SK-N-SH treated with all-trans-retinoic acid at 6 μM for 48 hours (cell line): ENCODE data around the gene KPTN.

ENCODE experiments used
- ARNTL ChIP-seq: fragments of 450-650 bp; formaldehyde crosslinking; IDR thresholded peaks from 2 replicates; pipeline ENCODE4 v1.5.0; 2020; ENCODE audit warnings: low read depth, mild to moderate bottlenecking, moderate library complexity, borderline replicate concordance
- BACH2 ChIP-seq: fragments of 250-450 bp; sonication (Bioruptor Pico); IDR thresholded peaks from 2 replicates; pipeline ENCODE4 v1.9.0; 2021; ENCODE audit warnings: mild to moderate bottlenecking, borderline replicate concordance
- CREB5 ChIP-seq: fragments of 250-450 bp; sonication (Bioruptor Pico); IDR thresholded peaks from 2 replicates; pipeline ENCODE4 v1.5.1; 2020; ENCODE audit warnings: low read depth, mild to moderate bottlenecking, moderate library complexity
- CSDC2 ChIP-seq: fragments of 250-450 bp; sonication (Bioruptor Pico); IDR thresholded peaks from 2 replicates; pipeline ENCODE4 v1.5.0; 2020; ENCODE audit warnings: mild to moderate bottlenecking, moderate library complexity
- CSRNP3 ChIP-seq: fragments of 250-450 bp; sonication (Bioruptor Pico); IDR thresholded peaks from 2 replicates; pipeline ENCODE4 v1.5.1; 2021; ENCODE audit warnings: mild to moderate bottlenecking, moderate library complexity
- ESRRG ChIP-seq: fragments of 250-450 bp; sonication (Bioruptor Pico); IDR thresholded peaks from 2 replicates; pipeline ENCODE4 v1.6.1; 2021; ENCODE audit warnings: mild to moderate bottlenecking
- ISL1 ChIP-seq: fragments of 250-450 bp; sonication (Bioruptor Pico); IDR thresholded peaks from 2 replicates; pipeline ENCODE4 v2.1.2; 2022; ENCODE audit warnings: mild to moderate bottlenecking, moderate library complexity
- OSR1 ChIP-seq: fragments of 250-450 bp; sonication (Bioruptor Pico); IDR thresholded peaks from 2 replicates; pipeline ENCODE4 v1.8.0; 2022; ENCODE audit warnings: moderate library complexity, mild to moderate bottlenecking, inconsistent platforms
- PATZ1 ChIP-seq: fragments of 250-450 bp; sonication (Bioruptor Pico); IDR thresholded peaks from 2 replicates; pipeline ENCODE4 v1.8.0; 2020; ENCODE audit warnings: mild to moderate bottlenecking, moderate library complexity, borderline replicate concordance
- RARB ChIP-seq: fragments of 250-450 bp; sonication (Bioruptor Pico); IDR thresholded peaks from 2 replicates; pipeline ENCODE4 v1.8.0; 2021; ENCODE audit warnings: mild to moderate bottlenecking, moderate library complexity
- TCF4 ChIP-seq: fragments of 250-450 bp; sonication (Bioruptor Pico); IDR thresholded peaks from 2 replicates; pipeline ENCODE4 v1.8.0; 2021; ENCODE audit warnings: mild to moderate bottlenecking, moderate library complexity, borderline replicate concordance
- TSHZ2 ChIP-seq: fragments of 250-450 bp; sonication (Bioruptor Pico); IDR thresholded peaks from 2 replicates; pipeline ENCODE4 v1.5.0; 2020; ENCODE audit warnings: mild to moderate bottlenecking, moderate library complexity
- ZNF70 ChIP-seq: fragments of 450-650 bp; formaldehyde crosslinking; IDR thresholded peaks from 2 replicates; pipeline ENCODE4 v1.5.0; 2020; ENCODE audit warnings: mild to moderate bottlenecking, moderate library complexity

- TF ChIP-seq TSHZ2 (CRISPR knock-in tag), result no peak
- no peak for TF ChIP-seq OSR1 (CRISPR knock-in tag)
- TF ChIP-seq BACH2 (CRISPR knock-in tag), result no peak
- TF ChIP-seq ISL1 (CRISPR knock-in tag), result no peak
- no peak for TF ChIP-seq ZNF70 (CRISPR knock-in tag)
- no peak for TF ChIP-seq CSRNP3
- TF ChIP-seq RARB (CRISPR knock-in tag), result no peak
- TF ChIP-seq CREB5 (CRISPR knock-in tag), result no peak
- TF ChIP-seq PATZ1 (CRISPR knock-in tag), result no peak
- no peak for TF ChIP-seq ARNTL (CRISPR knock-in tag)
- TF ChIP-seq ESRRG (CRISPR knock-in tag), result no peak
- TF ChIP-seq CSDC2 (CRISPR knock-in tag), result no peak
- TF ChIP-seq TCF4 (CRISPR knock-in tag), result no peak
Measured at GRCh38 chr19:47505506-47505905, 21.5 kb upstream of the KPTN start.
